ENCODE data around the gene CMBL.
"Not testable (repeated sequence)": the region's sequence is repeated elsewhere in the genome, so short reads cannot be mapped to it uniquely, and the experiment has no call there.

CMBL gene

DNA sequence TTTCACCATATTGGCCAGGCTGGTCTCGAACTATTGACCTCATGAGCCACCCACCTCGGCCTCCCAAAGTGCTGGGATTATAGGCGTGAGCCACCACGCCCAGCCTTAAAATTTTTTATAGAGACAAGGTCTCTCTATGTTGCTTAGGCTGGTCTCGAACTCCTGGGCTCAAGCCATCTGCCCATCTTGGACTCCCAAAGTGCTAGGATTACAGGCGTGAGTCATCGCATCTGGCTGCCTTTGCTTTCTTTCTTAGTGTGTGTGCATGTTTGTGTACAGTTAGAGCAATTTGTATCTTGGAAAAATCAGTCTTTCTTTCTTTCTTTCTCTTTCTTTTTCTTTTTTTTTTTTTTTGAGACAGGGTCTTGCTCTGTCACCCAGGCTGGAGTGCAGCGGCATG lies 22.3 kb downstream of the CMBL start:
- DNase-seq (ENCODE audit: low read depth), result peak; percentile 69

DNA sequence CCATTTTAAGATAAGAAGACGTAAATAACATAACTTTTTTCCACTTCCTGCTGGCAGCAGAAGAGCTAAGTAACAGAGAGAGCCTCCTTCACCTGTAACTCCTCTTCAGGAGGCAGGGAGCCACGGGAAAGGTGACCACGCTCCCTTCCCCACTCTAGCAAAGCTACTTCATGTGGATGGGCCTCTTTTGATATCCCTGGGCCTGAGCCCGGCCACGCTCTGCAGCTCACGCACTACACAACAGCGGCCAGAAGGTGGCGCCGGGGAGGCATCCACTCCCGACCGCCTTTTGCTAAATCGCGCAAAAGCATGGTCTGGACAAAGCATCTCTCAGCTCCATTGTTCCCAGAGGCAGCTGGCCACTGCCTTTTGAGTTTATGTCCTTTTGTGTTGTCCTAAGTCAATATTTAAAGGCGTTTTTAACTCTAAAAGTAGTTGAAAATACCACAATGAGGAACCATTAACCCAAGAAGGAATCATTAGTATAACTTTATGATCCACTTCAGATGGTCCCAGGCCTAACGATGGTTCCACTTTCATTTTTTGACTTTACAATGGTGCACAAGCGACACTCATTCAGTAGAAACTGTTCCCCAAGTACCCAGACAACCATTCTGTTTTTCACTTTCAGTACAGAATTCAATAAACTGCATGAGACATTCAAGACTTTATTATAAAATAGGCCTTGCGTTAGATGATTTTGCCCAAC lies 23.6 kb downstream of the CMBL start:
- peak; percentile 58 for DNase-seq (ENCODE audit: low read depth)

DNA sequence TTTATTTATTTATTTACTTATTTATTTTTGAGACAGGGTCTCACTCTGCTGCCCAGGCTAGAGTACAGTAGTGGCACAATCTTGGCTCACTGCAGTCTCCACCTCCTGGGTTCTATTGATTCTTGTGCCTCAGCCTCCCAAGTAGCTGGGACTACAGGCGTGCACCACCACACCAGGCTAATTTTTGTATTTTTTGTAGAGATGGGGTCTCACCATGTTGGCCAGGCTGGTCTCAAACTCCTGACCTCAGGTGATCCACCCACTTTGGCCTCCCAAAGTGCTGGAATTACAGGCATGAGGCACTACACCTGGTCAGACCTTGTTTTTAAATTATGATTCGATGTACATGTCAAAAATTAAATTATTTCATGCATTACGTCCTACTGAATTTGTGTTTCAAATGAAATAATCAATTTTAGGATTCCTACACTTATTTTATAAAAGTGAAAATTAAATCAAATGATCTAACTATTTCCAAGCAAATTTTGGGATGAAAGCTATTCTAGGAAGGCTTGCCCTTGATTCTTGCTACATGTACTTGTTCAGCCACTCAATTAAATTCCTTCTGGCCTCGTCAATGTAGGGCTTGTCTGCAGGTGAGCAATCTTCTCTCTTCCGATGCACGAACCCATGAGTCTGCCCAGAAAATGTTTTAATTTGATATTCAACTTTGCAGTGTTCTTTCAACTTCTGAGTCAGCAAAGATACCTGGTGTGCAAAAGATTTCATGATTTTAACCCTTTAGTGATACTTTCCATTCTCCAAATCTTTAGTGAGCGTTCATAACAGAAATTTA lies 27.6 kb downstream of the CMBL start:
- DNase-seq (ENCODE audit: low read depth), result no peak

DNA sequence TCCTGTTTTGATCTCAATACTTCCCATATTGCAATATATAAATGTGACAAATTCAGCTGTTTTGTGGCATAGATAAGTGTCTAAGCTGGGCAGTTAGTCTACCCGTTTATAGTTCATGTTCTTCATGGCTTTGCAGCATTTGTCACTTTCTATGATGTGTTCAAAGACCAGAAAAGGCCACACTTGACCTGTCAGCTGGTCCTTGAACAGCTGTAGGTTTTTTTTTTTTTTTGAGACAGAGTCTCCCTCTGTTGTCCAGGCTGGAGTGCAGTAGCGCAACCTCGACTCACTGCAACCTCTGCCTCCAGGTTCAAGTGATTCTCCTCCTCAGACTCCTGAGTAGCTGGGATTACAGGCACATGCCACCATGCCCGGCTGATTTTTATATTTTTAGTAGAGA lies 28.4 kb downstream of the CMBL start:
- no peak for DNase-seq (ENCODE audit: low read depth)

DNA sequence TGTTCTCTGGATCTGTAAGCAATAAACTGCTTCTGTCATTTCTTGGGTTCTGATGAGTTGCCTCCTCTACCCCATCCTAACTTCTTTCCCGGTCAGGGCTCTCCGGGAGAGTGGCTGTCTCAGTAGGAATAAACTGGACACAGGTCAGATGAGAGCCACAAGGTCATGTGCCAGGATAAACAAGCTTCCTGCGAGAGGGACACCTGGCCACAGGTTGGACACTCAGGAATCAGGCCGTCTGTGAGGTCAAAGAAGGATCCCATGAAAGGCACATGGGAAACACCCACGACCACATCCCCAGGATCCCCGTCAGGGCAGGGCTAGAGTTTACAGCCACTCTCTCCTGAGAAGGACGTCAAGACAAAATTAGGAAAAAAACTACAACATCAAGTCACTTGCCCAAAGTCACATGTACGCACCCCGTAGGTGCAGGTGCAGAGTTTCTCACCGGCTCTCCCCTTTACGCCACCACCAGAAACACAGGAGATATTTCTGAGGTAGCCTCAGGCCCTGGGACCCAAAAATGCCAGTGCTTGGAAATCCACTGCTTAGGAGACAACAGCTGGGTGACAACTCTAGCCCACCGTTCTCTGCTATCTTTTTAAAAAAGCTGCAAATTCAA lies 28.9 kb downstream of the CMBL start:
- no peak for DNase-seq (ENCODE audit: low read depth)

DNA sequence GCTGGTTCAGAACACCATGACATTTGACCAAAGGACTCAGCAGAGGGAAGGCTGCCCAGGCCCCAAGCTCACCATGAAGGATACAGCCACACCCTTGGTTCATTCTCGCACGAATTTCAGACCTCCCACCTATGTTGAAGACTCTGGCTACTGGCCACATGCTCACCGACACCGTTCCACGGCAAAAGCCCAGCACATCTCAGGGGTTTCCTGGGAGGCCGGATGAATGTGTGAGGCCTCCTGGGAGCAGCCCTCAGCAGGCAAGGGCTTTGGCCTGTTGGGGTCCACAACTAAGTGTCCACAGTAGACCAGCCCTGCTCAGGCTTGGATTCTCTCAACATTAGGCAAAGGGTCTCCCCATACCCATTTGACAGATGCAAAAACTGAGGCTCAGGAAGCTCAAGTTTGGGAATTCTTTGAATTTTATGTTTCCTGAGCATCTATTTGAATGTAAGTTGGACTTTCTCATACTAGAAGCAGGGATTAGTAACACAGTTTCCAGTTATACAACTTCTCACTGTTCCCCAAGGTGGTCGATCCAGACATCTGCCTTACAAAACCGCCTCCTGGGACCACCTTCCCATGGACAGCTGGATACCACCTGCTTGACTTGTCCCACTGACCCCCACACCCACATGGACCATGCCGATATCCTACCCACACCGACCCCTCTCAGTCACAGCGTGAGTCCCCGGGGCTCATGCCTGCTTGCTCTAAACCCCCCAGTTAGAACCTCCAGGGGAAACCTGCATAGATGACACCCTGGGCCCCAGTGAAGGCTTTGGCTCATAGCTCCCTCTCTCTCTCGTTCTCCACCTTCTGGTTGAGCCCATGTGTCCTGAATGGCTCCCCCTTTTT lies 29.7 kb downstream of the CMBL start:
- no peak for DNase-seq (ENCODE audit: low read depth)

DNA sequence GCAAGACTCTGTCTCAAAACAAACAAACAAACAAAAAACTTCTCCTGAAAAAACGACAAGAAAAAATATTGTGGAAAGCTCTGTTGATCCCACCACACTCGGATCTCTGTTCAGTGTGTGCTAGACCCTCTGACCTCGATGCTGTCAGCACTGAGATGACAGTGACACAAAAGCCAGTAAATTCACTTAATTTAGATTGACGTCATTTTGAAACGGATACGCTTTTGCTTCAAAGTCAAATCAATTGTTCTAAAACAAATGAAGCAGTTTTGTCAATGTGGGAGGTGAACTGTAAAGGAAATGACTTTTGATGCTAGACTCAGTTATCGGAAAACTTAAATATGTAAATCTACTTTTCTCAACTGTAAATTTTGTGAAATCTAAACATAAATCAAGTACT lies 31.0 kb downstream of the CMBL start:
- DNase-seq (ENCODE audit: low read depth), result no peak

DNA sequence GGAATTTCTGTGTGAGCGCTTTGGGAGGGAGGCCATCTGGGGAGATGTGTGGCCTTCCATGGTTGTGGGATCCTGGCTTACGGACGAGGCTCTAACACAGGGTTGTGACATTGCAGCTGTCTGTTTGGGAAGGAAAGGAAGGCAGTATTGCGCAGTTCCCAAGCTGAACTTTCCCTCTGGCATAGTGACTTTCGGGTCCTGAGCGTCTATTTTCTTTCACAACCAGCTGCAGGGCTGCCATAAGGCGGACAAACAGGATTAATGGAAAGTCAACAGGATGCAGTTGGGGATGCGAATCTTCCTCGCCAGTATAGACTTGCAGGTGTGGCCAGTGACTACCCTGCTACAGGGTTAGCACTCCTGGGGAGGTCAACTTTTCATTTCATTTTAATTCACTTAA lies 31.7 kb downstream of the CMBL start:
- DNase-seq (ENCODE audit: low read depth), result no peak

DNA sequence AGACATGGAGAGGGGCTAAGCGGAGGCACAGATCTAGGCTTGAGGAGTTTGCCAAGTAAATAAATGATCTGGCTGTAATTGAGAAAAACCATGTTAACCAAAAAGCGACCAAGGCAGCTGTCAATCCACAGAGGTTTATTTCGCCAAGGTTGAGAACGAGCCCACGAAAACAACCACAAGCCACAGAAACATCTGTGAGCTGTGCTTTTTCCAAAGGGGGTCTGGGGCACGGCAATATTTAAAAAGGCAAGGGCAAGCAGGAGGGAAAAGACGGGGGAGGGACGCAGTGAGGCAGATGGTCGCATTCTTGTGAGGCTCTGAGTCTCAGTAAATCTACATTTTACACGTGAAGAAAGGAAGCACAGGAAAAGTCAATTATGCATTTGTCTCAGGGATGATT lies 32.2 kb downstream of the CMBL start:
- no peak for DNase-seq (ENCODE audit: low read depth)

DNA sequence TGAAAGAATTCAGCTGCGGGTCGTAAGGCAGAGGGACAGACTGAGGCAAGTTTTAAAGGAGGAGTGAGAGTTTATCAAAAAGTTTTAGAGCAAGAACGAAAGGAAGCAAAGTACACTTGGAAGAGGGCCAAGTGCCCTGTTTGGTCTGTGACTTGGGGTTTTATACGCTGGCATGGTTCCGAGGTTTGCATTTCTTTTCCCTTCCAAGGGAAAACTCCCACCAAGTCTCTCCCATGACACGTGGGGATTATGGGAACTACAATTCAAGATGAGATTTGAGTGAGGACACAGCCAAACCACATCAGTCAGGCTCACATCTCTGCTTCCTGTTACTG lies 34.9 kb downstream of the CMBL start:
- DNase-seq (ENCODE audit: low read depth), result not testable (repeated sequence)

DNA sequence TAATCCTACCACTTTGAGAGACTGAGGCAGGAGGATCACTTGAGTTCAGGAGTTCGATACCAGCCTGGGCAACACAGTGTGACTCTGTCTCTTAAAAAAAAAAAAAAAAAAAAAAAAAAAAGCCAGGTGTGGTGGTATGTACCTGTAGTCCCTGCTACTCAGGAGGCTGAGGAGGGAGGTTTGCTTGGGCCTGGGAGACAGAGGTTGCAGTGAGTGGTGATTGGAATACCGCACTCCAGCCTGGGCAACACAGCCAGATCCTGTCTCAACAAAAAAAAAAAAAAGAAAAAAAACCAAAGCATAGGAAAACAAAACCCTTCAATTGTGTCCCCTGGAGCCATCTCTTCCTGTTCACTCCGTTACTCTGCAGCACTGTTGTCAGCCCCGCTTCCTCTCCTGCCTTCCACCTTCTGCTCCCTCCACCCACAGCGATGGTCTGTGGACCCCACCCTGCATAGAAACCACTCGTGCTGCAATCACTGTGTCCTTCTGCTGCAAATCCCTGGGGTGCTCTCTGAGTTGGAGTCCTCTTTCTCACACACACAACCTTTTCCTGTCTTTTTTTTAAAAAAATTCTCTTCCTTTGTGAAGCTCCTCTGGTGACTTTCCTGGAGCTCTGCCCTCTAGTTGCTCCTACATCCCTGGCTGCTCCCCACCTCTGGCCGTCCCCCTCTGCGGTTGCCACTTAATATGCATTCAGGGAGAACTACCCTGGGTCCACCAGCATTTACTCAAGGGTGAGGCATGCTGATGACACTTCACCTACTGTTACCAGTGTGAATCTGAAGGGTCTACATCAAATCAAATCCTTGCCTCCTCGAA lies 35.4 kb downstream of the CMBL start:
- DNase-seq (ENCODE audit: low read depth), result no peak

DNA sequence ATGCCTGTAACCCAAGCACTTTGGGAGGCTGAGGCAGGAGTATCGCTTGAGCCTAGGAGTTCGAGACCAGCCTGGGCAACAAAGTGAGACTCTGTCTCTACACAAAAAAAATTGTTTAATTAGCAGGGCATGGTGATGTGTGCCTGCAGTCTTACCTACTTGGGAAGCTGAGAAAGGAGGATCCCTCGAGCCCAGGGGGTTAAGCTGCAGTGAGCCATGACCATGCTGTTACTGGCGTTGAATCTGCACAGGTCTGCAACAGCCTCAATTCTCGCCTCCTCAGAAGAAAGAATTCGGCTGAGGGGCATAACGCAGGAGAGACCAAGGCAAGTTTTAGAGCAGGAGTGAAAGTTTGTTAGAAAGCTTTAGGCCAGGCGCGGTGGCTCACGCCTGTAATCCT lies 39.6 kb downstream of the CMBL start:
- DNase-seq (ENCODE audit: low read depth), result no peak

DNA sequence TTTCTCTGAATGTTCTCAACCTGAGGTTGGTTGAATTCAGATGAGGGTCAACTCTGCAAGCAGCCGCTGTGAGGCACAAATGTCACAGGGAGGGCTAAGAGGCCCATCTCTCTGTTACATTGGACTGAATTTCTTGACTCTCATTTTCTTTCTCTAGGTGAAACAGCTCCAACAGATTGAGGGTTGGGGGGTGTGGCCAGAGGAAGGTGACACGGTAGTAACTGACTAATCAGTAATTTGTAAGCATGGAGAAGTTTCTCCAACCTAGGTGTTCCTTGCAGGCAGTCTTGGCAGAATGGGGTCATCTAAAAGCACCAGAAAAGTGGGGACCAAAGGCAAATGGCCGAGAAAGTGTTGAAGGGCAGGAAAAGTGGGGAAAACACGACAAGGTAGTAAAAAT lies 40.9 kb downstream of the CMBL start:
- no peak for DNase-seq (ENCODE audit: low read depth)

DNA sequence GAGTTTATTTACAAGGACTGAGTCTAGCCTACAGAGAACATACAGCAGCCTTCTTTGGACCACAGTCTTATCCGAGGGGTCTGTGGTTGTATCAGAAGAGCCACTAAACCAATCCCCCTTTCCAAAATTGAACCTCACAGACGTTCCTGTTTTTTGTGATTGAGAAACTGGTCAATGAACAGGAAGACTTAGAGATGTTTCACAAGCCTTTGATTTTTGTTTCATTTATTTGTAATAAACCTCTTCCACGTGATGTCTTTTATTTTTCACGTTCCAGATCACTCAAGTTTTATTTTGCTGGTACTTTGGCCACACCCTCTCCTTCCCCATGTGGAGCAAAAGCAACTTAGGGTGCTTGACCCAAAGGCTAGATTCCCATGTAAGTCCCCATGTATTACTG lies 41.6 kb downstream of the CMBL start:
- DNase-seq (ENCODE audit: low read depth), result no peak

DNA sequence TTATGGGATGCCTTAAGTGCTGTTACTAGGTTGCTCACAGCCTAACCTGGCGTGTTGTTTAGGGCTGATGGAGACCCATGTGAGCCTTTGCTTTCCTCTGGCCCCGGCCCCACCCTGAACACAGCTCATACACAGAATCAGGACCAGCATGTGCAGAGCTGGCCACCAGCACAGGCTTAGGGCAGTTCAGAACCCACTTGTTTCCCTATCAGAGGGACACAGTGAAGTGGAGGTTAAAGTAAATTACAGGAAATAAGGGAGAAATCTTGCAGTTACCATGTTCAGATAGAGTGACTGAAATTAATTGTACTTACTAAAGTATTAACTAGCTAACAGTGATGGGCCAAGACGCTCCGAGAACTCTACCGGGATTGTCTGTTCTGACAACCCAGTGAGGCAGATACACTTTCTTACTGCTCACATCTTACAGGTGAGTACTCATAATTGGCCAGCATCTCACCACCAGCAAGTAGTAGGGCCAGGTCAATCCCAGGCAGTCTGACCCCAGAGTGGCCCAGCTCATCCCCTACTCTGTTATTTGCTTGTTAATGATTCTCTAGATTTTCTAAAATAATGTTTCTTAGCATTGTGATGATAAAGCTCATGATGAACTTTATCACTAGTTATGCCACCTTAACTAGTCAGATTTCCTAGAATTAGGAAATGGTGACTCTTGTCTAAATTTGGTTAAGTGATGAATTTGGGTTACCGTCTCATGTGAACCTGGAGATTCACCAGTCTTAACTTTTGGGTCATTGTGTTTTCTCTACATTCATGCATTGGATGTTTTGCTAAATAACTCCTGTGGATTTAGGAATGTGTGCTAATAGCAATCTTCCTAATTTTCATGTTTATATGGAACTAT lies 42.2 kb downstream of the CMBL start:
- DNase-seq (ENCODE audit: low read depth), result no peak

DNA sequence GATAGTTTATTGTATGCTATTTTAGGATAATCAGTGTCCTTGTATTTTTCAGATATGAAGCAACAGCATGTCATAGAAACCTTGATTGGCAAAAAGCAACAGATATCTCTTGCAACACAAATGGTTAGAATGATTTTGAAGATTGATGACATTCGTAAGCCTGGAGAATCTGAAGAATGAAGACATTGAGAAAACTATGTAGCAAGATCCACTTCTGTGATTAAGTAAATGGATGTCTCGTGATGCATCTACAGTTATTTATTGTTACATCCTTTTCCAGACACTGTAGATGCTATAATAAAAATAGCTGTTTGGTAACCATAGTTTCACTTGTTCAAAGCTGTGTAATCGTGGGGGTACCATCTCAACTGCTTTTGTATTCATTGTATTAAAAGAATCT lies 43.1 kb downstream of the CMBL start:
- peak; percentile 79 for DNase-seq (ENCODE audit: low read depth)

DNA sequence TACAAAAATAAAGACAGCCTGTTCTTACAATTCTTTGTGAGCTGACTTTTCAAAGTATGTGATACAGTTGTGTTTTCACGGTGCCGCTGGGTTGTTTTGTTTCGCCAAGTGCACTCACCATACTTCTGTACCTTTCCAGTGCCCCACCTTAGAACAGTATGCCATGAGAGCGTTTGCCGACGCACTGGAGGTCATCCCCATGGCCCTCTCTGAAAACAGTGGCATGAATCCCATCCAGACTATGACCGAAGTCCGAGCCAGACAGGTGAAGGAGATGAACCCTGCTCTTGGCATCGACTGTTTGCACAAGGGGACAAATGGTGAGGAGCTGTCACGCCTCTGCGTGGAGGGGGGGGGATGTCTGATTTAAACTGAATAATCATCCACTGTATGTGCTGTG lies 44.7 kb downstream of the CMBL start:
- no peak for DNase-seq (ENCODE audit: low read depth)

DNA sequence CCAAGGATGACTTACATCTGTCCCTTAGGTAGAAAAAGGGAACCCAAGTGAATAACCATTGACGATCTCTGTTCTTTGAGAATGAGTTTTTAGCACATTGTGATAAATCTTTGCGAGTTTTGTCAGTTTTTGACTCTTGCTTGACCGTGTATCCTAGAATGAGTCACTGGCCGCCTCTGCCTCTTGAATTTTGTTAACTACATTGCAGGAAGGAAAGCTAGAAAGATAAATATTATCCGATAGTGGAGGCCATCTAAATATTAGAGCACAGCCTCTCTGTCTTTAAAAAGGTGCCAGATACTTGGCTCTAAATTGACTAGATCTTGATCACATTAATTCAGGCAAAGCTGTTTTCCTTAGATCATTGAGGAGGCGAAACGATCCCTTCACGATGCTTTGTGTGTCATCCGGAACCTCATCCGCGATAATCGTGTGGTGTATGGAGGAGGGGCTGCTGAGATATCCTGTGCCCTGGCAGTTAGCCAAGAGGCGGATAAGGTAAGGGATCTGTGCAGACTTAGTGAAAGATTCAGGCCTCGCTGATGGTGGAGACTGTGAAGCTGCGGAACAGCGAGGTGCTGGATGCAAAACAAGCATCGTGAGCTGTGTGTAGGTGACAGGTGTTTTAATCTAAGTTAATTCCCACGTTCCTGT lies 45.5 kb downstream of the CMBL start:
- DNase-seq (ENCODE audit: low read depth), result no peak

DNA sequence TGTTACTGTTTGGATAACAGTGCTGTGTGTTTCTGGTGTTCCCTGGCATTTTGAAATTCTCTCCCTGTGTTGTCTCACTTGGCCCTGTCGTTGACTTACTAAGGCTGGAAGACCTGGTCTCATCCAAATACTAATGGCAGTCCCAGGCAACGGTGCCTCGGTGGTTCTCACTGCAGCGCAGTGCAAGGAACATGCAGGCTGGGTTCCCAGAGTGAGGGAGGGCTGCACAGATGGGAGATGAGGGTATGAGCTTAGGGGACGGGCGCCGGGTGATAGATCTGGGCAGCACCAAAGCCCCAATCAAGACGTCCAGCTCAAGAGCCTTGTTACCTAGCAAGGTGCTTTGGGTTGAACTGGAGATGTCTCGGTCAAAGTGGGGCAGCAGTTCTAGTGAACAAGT lies 46.6 kb downstream of the CMBL start:
- no peak for DNase-seq (ENCODE audit: low read depth)

DNA sequence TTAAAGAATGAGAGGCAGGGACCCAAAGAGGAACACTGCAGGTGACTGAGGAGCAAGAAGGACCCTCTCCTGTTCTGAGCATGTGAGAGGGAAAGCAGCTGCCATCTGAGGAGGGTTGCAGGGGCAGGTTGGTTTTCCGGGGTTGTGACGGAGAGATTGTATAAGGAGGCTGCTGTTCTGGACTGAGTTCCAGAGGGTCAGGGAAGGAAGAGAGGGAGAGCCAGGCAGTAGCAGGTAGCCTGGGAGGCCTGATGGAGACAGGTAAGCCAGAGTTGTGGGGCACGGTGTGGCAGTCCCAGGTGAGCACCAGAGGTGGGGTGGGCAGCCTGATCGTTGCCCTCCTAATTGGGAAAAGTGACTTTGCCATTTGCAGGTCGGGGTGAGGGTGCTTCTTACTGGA lies 47.8 kb downstream of the CMBL start:
- no peak for DNase-seq (ENCODE audit: low read depth)

Data from fibroblast of gingiva (primary cell).